GM20431 (cell line): Measurements from ENCODE around the gene RAB3B.
"Not testable (repeated sequence)": the region's sequence is repeated elsewhere in the genome, so short reads cannot be mapped to it uniquely, and the experiment has no call there.

Experiments used
- in situ Hi-C: fragments of 300-500 bp; cut with MseI, MboI; formaldehyde crosslinking; loops from one replicate; pipeline ENCODE4 v1.15.0; 2020; ENCODE audit warnings: low sequenced_read_pairs; ENCODE audit not compliant: unreplicated experiment

The RAB3B gene

DNA sequence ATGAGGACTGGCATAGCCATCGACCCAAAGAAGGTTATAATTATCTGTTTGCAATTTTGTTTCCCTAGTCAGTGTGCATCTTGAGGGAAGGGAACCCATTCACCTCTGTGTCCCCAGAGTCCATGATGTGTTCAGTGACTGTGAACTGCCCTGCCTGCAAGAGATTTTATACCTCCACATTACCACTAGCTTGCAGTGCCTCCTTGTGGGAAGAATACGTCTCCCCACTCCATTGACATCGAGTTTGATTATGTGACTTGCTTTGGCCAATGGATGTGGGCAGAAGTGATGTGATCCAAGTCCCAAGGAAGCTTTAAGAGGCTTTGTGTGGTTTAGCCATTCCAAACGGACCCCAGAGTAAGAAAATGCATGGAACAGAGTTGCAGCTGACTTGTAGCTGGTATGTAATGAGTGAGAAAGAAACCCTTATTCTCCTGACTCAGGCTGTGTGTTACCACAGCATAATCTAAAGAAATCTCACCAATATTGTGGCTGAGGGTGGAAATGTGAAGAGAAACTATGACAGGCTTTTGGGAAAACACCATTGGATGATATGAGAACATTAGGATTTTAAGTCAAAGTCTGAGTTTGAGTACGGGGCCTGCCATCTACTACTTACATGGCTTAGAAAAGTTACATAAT lies 64.2 kb downstream of the RAB3B start:
- in situ Hi-C loops, result no loop called here

DNA sequence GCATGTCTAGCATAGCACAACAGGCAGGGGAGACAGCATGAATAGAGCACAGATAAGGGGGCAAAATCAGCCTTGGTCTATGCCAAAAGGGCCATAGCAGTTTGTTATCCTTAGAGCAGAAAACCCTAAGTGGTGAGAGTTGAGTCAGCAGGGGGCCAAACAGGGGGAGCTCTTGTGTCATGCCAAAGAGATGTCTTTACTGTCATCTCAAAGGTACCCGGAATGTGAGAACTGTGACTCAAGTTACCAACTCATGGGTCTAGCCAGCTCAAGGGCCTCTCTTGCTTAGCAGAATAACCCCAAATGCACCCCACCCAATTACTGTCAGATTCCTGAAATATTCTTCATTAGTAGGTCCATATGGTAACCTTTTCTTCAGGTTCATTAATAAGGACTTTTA lies 66.0 kb downstream of the RAB3B start:
- in situ Hi-C loops, result no loop called here

- in situ Hi-C loops, result no loop called here
Observed at GRCh38 chr1:51922040-51922439, 68.5 kb downstream of the RAB3B start.

DNA sequence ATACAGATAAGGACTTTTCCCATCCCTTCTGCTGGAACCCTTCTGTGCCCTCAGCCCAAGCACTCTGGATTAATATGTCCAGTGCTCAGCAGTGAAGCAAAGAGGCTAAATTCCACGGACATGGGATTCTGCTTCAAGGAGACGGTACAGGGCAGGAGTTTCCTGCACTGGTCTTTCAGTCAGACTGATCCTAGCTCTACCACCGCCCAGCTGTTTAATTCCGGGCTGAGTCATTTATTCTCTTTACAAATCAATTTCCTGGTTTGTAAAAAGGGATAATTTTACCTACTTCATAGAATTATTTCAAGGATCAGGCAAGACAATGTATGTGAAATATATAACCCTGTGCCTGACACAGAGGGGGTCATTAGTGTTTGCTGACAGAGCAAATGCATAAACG lies 70.4 kb downstream of the RAB3B start:
- in situ Hi-C loops, result no loop called here

DNA sequence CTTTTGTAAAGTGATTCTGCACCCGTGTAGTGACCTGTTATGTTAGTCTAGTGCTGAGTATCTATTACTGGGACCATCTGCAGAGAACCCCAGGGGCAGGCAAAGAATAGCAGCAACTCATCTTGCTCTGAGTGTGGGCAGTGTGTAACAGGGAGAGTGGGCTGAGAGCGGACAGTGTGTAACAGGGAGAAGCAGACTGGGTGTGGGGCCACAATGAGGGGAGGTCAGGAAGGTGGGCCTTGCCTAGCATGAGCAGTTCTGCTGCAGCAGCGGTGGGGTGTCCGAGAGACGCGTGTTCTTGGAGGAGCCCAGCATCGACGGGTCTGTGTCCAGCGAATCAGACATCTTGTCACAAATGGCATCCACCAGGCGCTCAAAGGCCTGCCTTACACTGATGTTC lies 70.8 kb downstream of the RAB3B start:
- in situ Hi-C loops, result no loop called here

- in situ Hi-C loops, result no loop called here
Observed at GRCh38 chr1:51916587-51917405, 73.7 kb downstream of the RAB3B start.

DNA sequence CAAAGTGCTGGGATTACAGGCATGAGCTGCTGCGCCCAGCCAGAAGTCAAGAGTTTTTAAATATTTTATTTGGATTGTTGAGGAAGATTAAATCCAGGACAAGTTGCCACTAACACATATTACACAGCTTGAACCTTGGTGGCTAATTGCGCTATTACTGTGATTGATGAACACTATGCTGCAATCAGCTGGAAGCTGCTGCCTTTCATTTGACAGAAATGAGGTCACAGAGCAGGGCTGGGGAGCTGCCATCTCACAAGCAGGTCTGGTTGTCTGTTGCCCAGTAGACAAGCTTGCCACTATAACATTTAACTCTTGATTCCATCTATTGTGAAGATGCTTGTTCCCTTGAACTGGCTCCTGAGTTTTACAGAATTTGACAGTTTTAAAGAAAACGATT lies 74.5 kb downstream of the RAB3B start:
- in situ Hi-C loops, result no loop called here

DNA sequence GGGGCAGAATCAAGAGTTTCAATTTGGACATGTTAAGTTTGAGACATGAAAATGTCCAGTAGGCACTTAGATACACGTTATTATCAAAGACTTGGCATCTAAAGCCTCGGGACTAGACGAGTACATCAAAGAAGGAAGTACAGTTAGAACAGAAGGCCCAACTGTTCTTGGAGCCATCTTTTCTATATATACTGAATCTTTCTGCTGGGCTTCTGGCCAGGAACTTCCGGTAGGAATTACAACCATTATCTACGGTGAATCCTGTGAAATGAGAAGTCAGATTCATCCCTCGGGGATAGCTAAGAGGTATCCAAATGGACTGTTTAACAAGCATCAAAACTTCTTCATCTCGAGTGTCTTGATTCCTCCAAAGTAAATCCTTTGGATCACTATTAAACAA lies 77.6 kb downstream of the RAB3B start:
- in situ Hi-C loops, result no loop called here

GRCh38 chr1:51910221-51911000 lies 80.1 kb downstream of the RAB3B start:
- in situ Hi-C loops, result no loop called here

- in situ Hi-C loops, result loop anchor here (10.0 kb wide), 1 partner anchor 86 kb away; the partner anchor contains the start of gene RAB3B
Observed at GRCh38 chr1:51908499-51908898, 82.0 kb downstream of the RAB3B start.

- in situ Hi-C loops, result loop anchor here (10.0 kb wide), 1 partner anchor 88 kb away; the partner anchor contains the start of gene RAB3B
Observed at GRCh38 chr1:51907079-51907702, 83.3 kb downstream of the RAB3B start.

- in situ Hi-C loops, result loop anchor here (10.0 kb wide), 1 partner anchor 88 kb away; the partner anchor contains the start of gene RAB3B
Observed at GRCh38 chr1:51906306-51907078, 84.0 kb downstream of the RAB3B start.

DNA sequence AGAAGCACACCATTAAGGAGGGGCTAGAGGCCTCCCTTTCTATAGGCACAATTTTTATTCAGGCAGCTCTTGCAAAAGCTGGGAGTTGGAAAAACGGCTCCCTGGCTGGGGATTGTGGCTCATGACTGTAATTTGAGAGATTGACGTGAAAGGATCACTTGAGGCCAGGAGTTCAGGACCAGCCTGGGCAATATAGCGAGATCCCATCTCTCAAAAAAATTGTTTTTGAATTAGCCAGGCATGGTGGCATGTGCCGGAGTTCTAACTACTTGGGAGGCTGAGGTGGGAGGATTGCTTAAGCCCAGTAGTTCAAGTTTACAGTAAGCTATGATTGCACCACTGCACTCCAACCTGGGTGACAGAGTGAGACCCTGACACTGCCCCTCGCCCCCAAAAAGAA lies 88.0 kb downstream of the RAB3B start:
- in situ Hi-C loops, result loop anchor here (10.0 kb wide), 1 partner anchor 92 kb away; the partner anchor contains the start of gene RAB3B

DNA sequence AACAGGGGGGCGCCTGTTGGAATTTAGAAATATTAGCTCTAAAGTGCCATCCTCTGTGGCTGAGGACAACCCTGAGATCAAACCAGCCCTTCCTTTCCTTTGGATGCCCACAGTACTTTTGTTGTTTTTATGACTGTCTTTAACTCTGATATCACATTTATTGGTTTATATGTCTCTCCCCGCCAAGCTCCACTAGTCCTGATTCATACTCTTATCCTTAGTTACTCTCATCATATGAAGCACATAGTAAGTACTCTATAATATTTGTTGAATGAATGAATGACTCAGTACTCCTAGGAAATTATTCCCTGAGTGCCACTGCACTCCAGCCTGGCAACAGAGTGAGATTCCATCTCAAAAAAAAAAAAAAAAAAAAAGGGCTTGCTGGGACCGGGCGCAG lies 89.3 kb downstream of the RAB3B start:
- in situ Hi-C loops, result loop anchor here (10.0 kb wide), 1 partner anchor 94 kb away; the partner anchor contains the start of gene RAB3B

DNA sequence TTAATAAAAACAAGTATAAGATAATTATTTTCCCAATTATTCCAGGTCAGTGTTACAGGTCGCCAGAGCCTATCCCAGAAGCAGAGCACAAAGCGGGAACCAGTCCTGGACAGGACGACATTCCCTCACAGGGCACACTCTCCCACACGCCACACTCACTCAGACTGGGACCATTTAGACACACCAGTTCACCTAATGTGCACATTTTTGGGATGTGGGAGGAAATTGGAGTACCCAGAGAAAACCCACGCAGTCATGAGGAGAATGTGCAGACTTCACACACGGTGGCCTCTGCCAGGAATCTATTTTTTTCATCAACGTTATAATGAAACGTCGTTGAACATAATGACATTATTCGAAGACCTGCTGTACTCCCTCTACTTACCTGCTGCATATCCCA lies 91.5 kb downstream of the RAB3B start:
- in situ Hi-C loops, result no loop called here

- in situ Hi-C loops, result no loop called here
Observed at GRCh38 chr1:51898090-51898734, 92.3 kb downstream of the RAB3B start.

GRCh38 chr1:51897699-51898031 lies 92.8 kb downstream of the RAB3B start:
- in situ Hi-C loops, result no loop called here

DNA sequence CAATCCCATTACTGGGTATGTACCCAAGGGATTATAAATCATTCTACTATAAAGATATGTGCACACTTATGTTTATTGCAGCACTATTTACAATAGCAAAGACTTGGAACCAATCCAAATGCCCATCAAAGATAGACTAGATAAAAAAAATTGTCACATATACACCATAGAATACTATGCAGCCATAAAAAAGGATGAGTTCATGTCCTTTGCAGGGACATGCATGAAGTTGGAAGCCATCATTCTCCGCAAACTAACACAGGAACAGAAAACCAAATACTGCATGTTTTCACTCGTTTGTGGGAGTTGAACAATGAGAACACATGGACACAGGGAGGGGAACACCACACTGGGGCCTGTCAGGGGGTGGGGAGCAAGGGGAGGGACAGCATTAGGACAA lies 95.8 kb downstream of the RAB3B start:
- in situ Hi-C loops, result not testable (repeated sequence)
